Transverse colon (tissue), 4 donors: ENCODE measurements around the gene SMAD2. TPM values are rescaled to one million over a fixed set of nuclear protein-coding genes. Genes with fewer than 3 reads are reported as not detected.

Source experiments
- DNase-seq: peaks from one replicate; pipeline ENCODE4 v3.0.0-alpha.2; 2019
- H3K27ac ChIP-seq, 4 donors: fragments of 200-600 bp; sonication (generic); 2 replicates each; pipeline ENCODE4 v1.5.1; 2016 to 2018; ENCODE audit warnings: inconsistent platforms in 4 of 4
- H3K27me3 ChIP-seq: fragments of 200-600 bp; sonication (generic); 2 replicates; pipeline ENCODE4 v1.5.1; 2017; ENCODE audit warnings: inconsistent platforms
- H3K36me3 ChIP-seq, 4 donors: fragments of 200-600 bp; sonication (generic); 2 replicates each; pipeline ENCODE4 v1.5.1; 2017 to 2019; ENCODE audit warnings: inconsistent platforms in 4 of 4
- H3K4me1 ChIP-seq, 4 donors: fragments of 200-600 bp; sonication (generic); 2 replicates each; pipeline ENCODE4 v1.5.1; 2017 to 2020; ENCODE audit warnings: inconsistent platforms in 4 of 4
- H3K4me3 ChIP-seq, 4 donors: fragments of 200-600 bp; sonication (generic); 1 replicate in 1 of 4; 2 replicates in 3 of 4; pipeline versions ENCODE4 v1.5.1 to v1.6.1; 2017 to 2019; ENCODE audit warnings: inconsistent platforms in 4 of 4
- H3K9me3 ChIP-seq, 2 donors: fragments of 200-600 bp; sonication (generic); 2 replicates each; pipeline ENCODE4 v1.5.1; 2017 to 2019; ENCODE audit warnings: inconsistent platforms in 2 of 2
- EP300 ChIP-seq: sonication (generic); formaldehyde crosslinking; IDR thresholded peaks from one replicate; pipeline ENCODE4 v1.6.1; 2017; ENCODE audit warnings: antibody characterized with exemption, low read depth
- POLR2A ChIP-seq: fragments of 450-650 bp; IDR thresholded peaks from one replicate; pipeline ENCODE4 v1.6.1; 2016; ENCODE audit warnings: antibody characterized with exemption, mild to moderate bottlenecking, moderate library complexity
- POLR2AphosphoS5 ChIP-seq, 3 donors: sonication (generic); formaldehyde crosslinking; IDR thresholded peaks; one replicate each; pipeline ENCODE4 v1.6.1; 2016; ENCODE audit warnings: antibody characterized with exemption in 3 of 3
- WGBS, 2 donors: methylation state at CpG; one replicate each; pipeline ENCODE4 v1.1.5; 2018; ENCODE audit warnings: low coverage in 1 of 2; 5-methylcytosine and 5-hydroxymethylcytosine counted together
- in situ Hi-C, 4 donors: fragments of 200-750 bp; cut with MboI; loops; one replicate each; pipeline versions ENCODE4 v1.15.0 to v1.15.1; 2017; ENCODE audit warnings: low sequenced_read_pairs in 3 of 4, low pct_ligation_motif_present in 1 of 4, low pct_unique_long_range_greater_than_20kb in 1 of 4
- intact Hi-C: fragments of 100-400 bp; cut with DNase I; formaldehyde crosslinking; loops from one replicate; pipeline ENCODE4 v1.15.1; 2023; ENCODE audit warnings: low total_unique reads
- total RNA-seq, 4 donors: library from RNA; depleted of rRNA; stranded (reverse); fragments of >200 nt; gene quantifications; one replicate each; pipeline ENCODE4 v1.1.0, GENCODE V29; 2016
- TF ChIP-seq, protein P1 (sequence below), 5 experiments: fragments of 200-600 bp in 3 of 5; fragments of 450-650 bp in 2 of 5; sonication (generic) in 3 of 5; IDR thresholded peaks; 1 replicate in 2 of 5; 2 replicates in 3 of 5; pipeline ENCODE4 v1.5.1; 2016 to 2017; ENCODE audit warnings: antibody characterized with exemption in 5 of 5, inconsistent platforms in 3 of 5, mild to moderate bottlenecking in 2 of 5, moderate library complexity in 1 of 5

Gene SMAD2
- total RNA-seq, 4 donors from 2014 or later, result 17.9 to 68.8 (median 43.9) TPM

DNA sequence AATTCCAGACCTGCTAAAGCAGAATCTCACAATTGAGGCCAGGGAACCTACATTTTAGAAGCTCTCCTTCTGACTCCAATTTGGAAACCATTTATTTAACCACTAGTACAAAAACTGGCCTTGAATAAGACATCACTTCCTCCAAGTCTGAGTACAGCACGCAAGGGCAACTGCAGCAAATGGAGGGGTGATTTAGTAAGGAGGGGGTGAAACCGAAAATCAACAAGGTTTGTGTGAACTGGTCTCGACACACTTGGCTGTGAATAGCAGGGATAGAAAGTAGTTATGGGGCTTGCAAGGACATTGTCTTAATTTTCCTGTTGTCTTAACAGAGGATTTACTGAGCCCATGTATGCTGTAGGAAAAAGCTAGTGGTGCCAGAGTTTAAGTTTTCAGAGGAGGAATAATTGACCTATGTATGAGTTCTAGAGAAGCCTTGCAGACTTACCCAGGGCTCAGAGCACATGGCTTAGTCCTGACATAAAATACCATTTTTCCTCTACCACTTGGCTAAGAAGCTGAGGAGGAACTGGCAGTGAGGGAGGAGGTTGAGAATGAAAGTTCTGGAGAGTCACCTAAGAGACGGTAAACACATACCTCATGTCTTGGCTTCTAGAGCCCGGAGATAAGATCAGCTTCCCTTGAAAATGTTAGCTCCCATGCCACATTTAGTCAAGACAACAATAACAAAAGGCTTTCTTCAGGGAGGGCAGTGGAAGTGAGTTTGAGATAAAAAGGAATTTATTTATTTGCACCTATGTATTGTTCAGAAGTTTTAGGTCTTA is 114.8 kb downstream of the SMAD2 start:
- in situ Hi-C loops, result no loop called here

DNA sequence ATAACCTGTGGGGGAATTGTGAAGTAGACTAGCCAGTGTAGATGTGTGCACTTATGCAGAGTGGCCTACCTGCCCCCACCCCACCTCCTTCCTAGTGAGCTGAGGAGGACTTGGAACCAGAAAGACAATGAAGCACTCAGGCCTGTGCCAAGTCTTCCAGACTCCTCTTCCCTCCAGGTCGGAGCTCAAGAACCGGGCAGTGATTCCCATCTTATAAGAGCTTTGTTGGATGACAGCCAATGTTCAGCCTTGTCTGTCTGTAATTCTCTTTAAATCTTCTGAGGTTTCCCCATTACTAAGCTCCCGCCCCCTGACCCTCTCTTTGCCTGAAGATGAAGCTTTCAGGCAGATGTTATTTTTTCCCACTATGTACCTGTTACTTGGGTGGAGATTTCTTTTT is 121.0 kb downstream of the SMAD2 start:
- TF ChIP-seq EP300, result no peak
- no peak for TF ChIP-seq POLR2AphosphoS5 (IDR thresholded peaks at IDR 0.05)
- no peak for TF ChIP-seq POLR2A
- TF ChIP-seq, protein P1, sequence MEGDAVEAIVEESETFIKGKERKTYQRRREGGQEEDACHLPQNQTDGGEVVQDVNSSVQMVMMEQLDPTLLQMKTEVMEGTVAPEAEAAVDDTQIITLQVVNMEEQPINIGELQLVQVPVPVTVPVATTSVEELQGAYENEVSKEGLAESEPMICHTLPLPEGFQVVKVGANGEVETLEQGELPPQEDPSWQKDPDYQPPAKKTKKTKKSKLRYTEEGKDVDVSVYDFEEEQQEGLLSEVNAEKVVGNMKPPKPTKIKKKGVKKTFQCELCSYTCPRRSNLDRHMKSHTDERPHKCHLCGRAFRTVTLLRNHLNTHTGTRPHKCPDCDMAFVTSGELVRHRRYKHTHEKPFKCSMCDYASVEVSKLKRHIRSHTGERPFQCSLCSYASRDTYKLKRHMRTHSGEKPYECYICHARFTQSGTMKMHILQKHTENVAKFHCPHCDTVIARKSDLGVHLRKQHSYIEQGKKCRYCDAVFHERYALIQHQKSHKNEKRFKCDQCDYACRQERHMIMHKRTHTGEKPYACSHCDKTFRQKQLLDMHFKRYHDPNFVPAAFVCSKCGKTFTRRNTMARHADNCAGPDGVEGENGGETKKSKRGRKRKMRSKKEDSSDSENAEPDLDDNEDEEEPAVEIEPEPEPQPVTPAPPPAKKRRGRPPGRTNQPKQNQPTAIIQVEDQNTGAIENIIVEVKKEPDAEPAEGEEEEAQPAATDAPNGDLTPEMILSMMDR (IDR thresholded peaks at IDR 0.05), result no peak
- Histone ChIP-seq H3K9me3 (no peaks in the 10 kb centered on the region), H3K4me3 (no peak overlapping the region), H3K27ac (no peak overlapping the region), H3K27me3 (no peaks in the 10 kb centered on the region), H3K36me3 (no peaks in the 10 kb centered on the region), H3K4me1 (no peaks in the 10 kb centered on the region)
- WGBS, 2 donors, result 74 to 86% methylated on average over 1 to 3 of the region's 3 CpGs
- no peak for DNase-seq
- in situ Hi-C loops (no loop called here), intact Hi-C loops (no loop called here)

More for the DNA sequence above, 114.8 kb downstream of the SMAD2 start:
- Histone ChIP-seq H3K4me3 (no peak overlapping the region), H3K9me3 (no peaks in the 10 kb centered on the region), H3K27ac (no peak overlapping the region), H3K4me1 (peaks cover 0 to 8% (median 0%) of the 10 kb centered on the region in 4 donors), H3K27me3 (no peaks in the 10 kb centered on the region), H3K36me3 (no peaks in the 10 kb centered on the region)
- intact Hi-C loops, result no loop called here
- DNase-seq, result no peak
- 84 to 97% methylated on average over 5 of the region's 5 CpGs for WGBS, 2 donors
- TF ChIP-seq EP300 (no peak), POLR2A (no peak), POLR2AphosphoS5 (IDR thresholded peaks at IDR 0.05) (no peak)
- TF ChIP-seq, protein P1 (IDR thresholded peaks at IDR 0.05), result no peak

DNA sequence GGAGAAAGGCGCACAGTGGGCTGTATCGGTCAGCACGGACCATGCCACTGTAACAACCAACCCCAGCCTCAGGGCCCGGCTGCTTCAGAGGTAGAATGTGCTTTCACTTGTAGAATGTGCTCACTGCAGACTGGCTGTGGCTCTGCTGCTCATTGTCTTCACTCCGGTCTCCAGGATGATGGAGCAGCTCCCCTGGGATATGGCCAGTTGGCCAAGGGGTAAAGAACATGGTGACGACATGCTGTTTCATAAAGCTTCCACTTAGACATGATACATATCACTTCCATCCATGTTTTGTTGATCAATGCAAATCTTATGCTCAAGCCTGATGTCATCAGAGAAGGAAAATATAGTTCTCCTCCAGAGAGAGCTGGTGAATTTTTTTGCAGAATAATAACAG is 127.7 kb downstream of the SMAD2 start:
- Histone ChIP-seq H3K27me3 (no peaks in the 10 kb centered on the region), H3K4me1 (no peaks in the 10 kb centered on the region), H3K4me3 (no peak overlapping the region), H3K36me3 (no peaks in the 10 kb centered on the region), H3K9me3 (no peaks in the 10 kb centered on the region), H3K27ac (no peak overlapping the region)
- no peak for DNase-seq
- intact Hi-C loops, result no loop called here
- in situ Hi-C loops, result no loop called here
- WGBS, 2 donors, result 95% methylated on average over 6 of the region's 6 CpGs; no CpG with 5 or more reads in 1 of the 2 donors
- no peak for TF ChIP-seq EP300

DNA sequence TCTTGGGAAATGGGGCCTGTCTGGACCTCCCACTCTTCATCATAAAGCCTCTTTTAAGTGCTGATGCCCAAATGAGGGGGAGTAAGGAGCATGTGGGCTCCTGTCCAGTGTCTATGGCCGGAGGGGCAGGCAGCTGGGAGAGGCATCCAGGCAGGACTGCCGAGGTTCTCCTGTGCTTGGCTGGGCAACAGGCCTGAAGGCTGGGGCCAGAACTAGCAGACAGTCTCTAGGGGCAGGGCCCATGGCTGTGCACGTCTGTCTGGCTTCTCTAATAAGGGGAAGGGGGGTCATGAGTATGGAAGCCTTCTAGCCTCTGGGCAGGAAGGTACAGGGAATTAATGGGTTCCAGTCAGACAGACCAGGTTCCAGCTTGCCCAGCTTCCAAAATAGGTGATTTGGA is 128.6 kb downstream of the SMAD2 start:
- Histone ChIP-seq H3K9me3 (no peaks in the 10 kb centered on the region), H3K27me3 (no peaks in the 10 kb centered on the region), H3K4me1 (no peaks in the 10 kb centered on the region), H3K27ac (no peak overlapping the region), H3K4me3 (no peak overlapping the region), H3K36me3 (no peaks in the 10 kb centered on the region)
- TF ChIP-seq EP300 (no peak), POLR2AphosphoS5 (IDR thresholded peaks at IDR 0.05) (no peak), POLR2A (no peak)
- TF ChIP-seq, protein P1 (IDR thresholded peaks at IDR 0.05), result no peak
- no peak for DNase-seq
- 71% methylated on average over 3 of the region's 3 CpGs; no CpG with 5 or more reads in 1 of the 2 donors for WGBS, 2 donors
- in situ Hi-C loops (no loop called here), intact Hi-C loops (no loop called here)
